Measurements from ENCODE around the gene TTC21A.

The TTC21A gene

GRCh38 chr3:39133822-39134221, 26.3 kb downstream of the TTC21A start:
- no peak overlapping the region for H3K4me3 ChIP-seq (ENCODE audit: low read length)
- no peak for DNase-seq (ENCODE audit: low read depth, low spot score)

- DNase-seq (ENCODE audit: low read depth, low spot score), result no peak
These were observed 26.8 kb downstream of the TTC21A start for GRCh38 chr3:39134305-39134704.

DNA sequence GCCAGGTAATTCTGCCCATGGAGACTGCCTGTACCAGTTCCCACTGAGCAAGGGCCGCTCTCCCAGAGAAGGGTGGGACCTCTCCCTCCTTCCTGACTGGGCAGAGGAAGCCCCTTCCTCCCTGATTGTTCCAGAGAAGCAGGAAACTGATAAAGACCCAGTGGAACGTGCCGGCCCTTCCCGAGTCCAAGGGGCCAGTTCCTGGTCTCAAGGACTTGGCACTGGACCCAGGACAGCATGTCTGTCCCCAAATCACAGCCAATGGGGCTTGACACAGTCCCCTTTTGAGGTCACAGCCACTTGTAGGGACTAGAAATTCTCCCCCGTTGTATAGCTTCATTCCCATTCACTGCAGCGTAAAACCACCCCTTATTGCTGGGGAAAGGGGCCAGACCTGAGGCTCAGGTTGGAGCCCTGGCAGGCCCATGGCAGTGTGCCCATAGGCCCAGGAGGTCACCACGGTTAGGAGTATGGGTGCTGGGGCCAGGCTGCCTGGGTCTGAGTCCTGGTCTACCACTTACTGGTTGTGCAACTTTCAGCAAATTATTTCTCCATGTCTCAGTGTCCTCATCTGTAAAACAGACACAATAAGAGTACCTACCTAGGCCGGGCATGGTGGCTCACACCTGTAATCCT, 27.8 kb downstream of the TTC21A start:
- no peak overlapping the region for H3K4me3 ChIP-seq (ENCODE audit: low read length)
- DNase-seq (ENCODE audit: low read depth, low spot score), result no peak

More at GRCh38 chr3:39134305-39134704, 26.8 kb downstream of the TTC21A start:
- H3K4me3 ChIP-seq (ENCODE audit: low read length), result no peak overlapping the region

DNA sequence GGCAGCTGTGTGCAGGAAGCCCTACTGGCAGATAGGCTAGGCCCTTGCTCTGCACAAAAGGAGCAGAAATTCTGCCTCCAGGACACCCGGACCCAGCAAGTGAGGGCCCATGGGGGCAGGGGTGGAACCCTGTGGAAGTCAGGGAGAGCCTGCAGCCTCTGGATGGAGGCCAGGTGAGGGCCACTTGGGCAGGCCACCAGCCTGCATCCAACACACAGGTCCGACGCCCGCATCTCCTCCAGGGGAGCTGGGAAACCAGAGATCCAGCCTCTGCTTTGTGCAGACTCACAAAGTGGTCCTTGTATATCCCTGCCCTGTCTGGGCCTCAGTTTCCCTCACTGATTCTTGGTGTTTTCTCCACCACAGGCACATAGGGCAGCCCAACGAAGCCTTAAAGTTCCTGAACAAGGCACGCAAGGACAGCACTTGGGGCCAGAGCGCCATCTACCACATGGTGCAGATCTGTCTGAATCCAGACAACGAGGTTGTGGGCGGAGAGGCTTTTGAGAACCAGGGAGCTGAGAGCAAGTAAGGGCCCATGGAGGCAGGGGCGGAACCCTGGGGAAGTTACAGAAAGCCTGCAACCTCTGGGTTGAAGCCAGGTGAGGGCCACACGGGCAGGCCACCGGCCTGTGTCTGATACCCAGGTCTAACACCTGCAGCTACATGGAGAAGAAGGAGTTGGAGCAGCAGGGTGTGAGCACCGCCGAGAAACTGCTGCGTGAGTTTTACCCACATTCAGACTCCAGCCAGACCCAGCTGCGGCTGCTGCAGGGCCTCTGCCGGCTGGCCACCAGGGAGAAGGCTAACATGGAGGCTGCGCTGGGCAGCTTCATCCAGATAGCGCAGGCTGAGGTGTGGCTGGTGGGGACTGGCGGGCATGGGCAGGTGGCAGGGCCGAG, 29.3 kb downstream of the TTC21A start:
- DNase-seq (ENCODE audit: low read depth, low spot score), result no peak

GRCh38 chr3:39137435-39137936, 30.0 kb downstream of the TTC21A start:
- no peak overlapping the region for H3K4me3 ChIP-seq (ENCODE audit: low read length)
- DNase-seq (ENCODE audit: low read depth, low spot score), result no peak

More for the DNA sequence above, 29.3 kb downstream of the TTC21A start:
- no peak overlapping the region for H3K4me3 ChIP-seq (ENCODE audit: low read length)

GRCh38 chr3:39137991-39138803, 30.7 kb downstream of the TTC21A start:
- no peak overlapping the region for H3K4me3 ChIP-seq (ENCODE audit: low read length)
- DNase-seq (ENCODE audit: low read depth, low spot score), result no peak

DNA sequence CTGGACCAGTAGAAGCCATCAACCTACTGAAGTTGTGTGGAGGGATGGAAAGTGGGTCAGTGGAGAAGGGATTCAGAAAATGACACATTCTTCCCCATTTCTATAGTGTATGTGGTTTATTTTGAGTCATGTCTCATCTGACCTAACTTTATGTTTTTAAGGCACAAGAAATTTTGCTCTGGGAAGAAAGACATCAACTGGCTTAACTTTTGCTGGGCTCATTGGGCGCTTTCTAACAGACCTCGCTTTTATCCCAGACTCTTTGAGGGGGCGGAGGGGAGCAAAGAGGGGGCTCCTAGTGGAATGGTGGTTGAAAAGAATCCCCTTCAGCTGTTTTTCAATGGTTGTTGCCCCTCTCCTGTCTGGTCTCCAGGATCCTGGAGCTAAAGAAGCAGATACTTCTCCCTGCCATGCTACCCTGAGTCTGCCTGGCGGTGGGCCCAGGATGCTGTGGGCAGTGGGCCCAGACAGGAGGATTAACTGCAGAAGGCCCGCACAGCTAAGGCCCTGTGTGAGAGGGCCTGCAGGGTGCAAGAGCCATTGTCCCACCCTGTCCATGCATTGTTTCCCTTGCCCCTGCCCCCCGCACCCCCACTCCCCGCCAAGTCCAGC, 31.4 kb downstream of the TTC21A start:
- H3K4me3 ChIP-seq (ENCODE audit: low read length), result no peak overlapping the region
- DNase-seq (ENCODE audit: low read depth, low spot score), result no peak

DNA sequence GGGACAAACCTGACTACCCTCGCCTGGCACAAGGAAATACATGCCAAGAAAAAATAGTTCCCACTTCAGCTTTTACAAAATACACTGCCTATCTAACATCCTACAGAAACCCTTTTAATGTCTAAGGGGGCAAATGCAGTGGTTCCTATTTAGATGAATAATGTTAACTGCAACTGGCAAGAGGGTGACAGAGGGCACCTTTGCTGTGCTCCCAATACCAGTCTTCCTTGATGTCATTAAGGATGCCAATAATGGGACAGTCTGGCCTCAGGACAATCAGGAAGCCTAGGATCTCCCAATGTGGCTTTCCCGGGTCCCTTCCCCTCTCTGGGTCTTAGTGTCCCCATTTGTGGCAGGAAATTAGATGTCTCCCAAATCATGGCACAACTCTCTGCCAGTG, 32.0 kb downstream of the TTC21A start:
- DNase-seq (ENCODE audit: low read depth, low spot score), result no peak
- no peak overlapping the region for H3K4me3 ChIP-seq (ENCODE audit: low read length)

DNA sequence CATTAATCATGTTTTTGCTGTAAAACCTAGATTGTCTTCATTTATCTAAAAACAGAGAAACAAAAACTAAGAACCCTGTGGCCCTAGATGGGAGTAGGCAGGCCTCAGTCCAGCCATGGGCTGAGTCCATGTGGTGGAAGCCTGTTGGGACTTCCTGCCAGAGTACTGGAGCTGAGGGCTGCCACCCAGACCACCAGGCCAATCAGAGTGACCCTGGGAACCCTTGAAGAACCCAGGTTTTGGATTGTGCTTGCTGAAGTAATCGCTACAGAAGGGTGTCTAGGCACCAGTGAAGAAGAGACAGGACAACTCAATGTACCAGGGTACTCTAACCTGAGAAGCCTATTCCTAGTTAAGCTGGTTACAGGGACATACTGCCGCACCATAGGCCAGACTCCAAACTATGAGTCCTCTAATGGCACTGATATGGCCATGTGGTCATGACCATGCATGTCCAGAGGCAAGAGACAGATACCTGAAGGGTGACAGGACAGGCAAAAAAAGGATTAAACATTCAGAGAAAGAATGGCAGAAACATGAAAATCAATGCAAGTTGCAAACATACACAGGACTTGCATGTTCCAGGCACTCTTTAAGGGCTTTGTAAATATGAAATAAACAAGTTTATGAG, 33.0 kb downstream of the TTC21A start:
- no peak overlapping the region for H3K4me3 ChIP-seq (ENCODE audit: low read length)
- DNase-seq (ENCODE audit: low read depth, low spot score), result no peak

GRCh38 chr3:39141171-39141995, 33.9 kb downstream of the TTC21A start:
- H3K4me3 ChIP-seq (ENCODE audit: low read length), result no peak overlapping the region
- DNase-seq (ENCODE audit: low read depth, low spot score), result no peak

DNA sequence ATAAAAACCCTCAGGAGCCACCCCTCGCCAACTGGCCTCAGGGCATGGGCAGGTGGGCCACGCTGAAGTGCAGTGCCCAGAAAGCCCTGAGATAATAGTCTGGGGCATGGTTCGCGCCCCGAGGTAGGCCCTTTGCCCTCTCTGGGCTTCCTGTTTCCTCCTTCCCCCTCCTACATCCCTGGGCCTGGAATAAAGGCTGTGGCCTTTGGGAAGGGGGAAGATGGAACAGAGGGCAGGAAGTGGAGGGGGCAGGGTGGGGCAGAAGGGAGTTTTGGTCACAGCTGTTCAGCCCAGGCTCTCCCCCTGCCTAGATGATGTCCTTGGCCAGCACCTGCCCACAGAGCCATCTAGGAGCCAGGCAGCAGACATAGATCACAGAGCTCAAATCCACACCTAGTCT, 34.6 kb downstream of the TTC21A start:
- no peak overlapping the region for H3K4me3 ChIP-seq (ENCODE audit: low read length)
- DNase-seq (ENCODE audit: low read depth, low spot score), result no peak

DNA sequence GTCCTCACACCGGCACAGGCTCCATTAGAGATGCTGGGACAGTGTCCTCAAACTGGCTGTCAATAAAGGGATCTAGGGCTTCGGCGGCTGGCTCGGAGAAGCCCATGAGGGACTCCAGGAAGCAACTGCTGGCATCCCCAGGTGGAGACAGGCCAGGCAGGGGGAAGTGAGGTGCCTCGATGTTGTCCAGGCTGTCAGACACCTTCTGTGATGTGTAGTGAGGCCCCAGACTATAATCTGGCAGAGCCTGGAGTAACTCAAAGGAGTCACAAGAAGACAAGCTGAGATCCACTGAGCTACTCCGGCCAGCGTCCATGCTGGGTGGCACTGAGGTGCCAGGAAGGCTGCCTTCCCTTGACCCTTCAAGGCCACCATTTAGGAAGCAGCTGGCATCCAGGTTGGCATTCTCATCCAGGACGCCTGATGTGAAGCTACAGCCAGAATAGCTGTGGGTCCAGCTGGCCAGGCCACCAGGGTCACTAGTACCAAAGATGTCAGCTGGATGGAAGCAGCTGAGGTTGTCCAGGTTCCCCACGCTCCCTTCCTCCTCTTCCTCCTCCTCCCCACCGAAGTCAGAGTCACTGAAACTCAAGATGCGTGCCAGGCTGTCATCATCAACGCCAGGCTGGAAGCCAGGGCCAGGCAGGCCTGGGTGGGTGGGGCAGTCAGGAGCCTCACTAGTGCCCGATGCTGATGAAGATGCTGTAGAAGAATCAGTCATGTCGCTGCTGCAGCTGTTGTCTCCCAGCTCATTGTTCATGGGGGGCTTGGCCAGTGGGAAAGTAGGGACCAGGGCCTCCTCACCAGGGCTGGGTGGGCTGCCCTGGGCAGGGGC, 35.8 kb downstream of the TTC21A start:
- DNase-seq (ENCODE audit: low read depth, low spot score), result no peak
- no peak overlapping the region for H3K4me3 ChIP-seq (ENCODE audit: low read length)

DNA sequence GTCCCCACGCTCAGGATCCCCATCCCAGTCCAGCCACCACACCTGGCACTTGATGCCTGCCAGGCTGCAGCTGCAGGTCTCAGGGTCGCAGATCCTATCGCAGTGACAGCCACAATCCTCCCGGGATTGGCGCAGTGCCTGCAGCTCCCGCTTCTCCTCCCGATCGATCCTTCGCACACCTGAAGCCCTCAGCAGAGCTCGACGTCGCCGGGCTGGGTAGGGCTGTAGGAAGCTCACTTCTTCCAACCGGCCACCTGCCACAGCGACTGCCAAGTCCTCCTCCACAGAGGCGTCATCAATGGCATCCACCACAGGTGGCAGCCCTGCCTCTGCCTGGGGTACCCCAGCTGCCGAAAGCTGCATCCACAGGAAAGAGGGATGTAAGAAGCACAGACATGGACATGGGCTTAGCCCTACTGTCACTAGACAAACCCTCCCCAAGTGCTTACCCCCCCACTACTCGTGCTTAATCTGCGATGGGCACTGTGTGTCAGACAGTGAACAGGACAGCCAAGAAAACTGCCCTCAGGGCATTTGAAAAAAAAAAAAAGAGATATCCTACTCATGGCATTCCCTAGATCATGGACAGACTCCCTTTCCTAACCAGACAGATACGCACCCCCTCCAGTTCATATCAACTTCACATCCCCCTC, 36.7 kb downstream of the TTC21A start:
- DNase-seq (ENCODE audit: low read depth, low spot score), result no peak
- no peak overlapping the region for H3K4me3 ChIP-seq (ENCODE audit: low read length)

GRCh38 chr3:39144748-39145380, 37.4 kb downstream of the TTC21A start:
- no peak overlapping the region for H3K4me3 ChIP-seq (ENCODE audit: low read length)
- DNase-seq (ENCODE audit: low read depth, low spot score), result no peak

DNA sequence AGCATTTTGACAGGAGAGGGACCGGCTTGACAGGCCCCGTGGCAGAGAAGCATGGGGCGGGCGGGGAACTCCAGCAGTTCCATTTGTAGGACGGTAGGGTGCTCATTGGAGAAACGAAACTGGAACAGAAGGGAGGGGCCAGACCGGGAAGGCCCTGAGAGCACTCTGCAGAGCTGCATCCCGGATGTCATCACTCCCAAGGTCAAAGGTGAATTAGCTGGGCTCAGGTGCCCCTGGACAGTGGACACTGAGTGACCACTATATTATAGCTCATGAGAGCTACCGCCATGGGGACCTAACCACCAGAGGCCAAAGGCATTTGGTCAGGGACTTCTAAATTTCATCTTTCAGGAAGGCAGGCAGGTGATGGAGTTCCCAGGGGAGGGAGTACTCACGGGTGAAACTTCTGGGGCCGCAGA, 38.6 kb downstream of the TTC21A start:
- no peak for DNase-seq (ENCODE audit: low read depth, low spot score)
- H3K4me3 ChIP-seq (ENCODE audit: low read length), result no peak overlapping the region

Measured in Jurkat, Clone E6-1 (cell line).